SU-DHL-6 (cell line): ENCODE data around the gene IRF1.
A peak's percentile ranks its signal among the peaks of the same experiment; 100 is the strongest.

Experiments
- H2AFZ ChIP-seq: fragments of 200-600 bp; sonication (generic); 2 replicates; pipeline ENCODE4 v1.6.1; 2014; ENCODE audit warnings: low read depth, mild to moderate bottlenecking, moderate library complexity, mixed read lengths, antibody characterized with exemption, low read length; ENCODE audit not compliant: severe bottlenecking
- H3F3A ChIP-seq: fragments of 200-600 bp; shearing (Covaris generic); 2 replicates; pipeline ENCODE4 v1.6.0; 2016; ENCODE audit warnings: antibody characterized with exemption, mild to moderate bottlenecking; ENCODE audit not compliant: insufficient read depth
- H3K27ac ChIP-seq: fragments of 200-600 bp; sonication (generic); 2 replicates; pipeline ENCODE4 v1.5.1; 2016; ENCODE audit warnings: low read depth, mild to moderate bottlenecking, low read length, moderate library complexity, mixed read lengths
- H3K27me3 ChIP-seq: fragments of 200-600 bp; sonication (generic), shearing (Covaris generic); 2 replicates; pipeline ENCODE4 v1.6.0; 2014; ENCODE audit warnings: mild to moderate bottlenecking, low read length
- H3K36me3 ChIP-seq: fragments of 200-600 bp; sonication (generic); 2 replicates; pipeline ENCODE4 v1.6.1; 2014; ENCODE audit warnings: mild to moderate bottlenecking, low read length, mixed read lengths
- H3K4me2 ChIP-seq: fragments of 300-600, 200-600 bp; shearing (Covaris generic), sonication (generic); 2 replicates; pipeline ENCODE4 v1.6.0; 2014; ENCODE audit warnings: low read length, low read depth, mild to moderate bottlenecking; ENCODE audit not compliant: poor library complexity, severe bottlenecking
- H3K4me3 ChIP-seq: fragments of 200-600 bp; sonication (generic); 2 replicates; pipeline ENCODE4 v1.5.1; 2014; ENCODE audit warnings: antibody characterized with exemption, low read length, mild to moderate bottlenecking, mixed read lengths; ENCODE audit not compliant: insufficient read depth, poor library complexity, severe bottlenecking
- H3K79me2 ChIP-seq: fragments of 200-600 bp; sonication (generic); 2 replicates; pipeline ENCODE4 v1.6.1; 2014; ENCODE audit warnings: mild to moderate bottlenecking, low read length, moderate library complexity; ENCODE audit not compliant: insufficient read depth
- H3K9ac ChIP-seq: fragments of 200-600 bp; sonication (generic); 2 replicates; pipeline ENCODE4 v1.7.0; 2014; ENCODE audit warnings: mild to moderate bottlenecking, low read length
- H3K9me2 ChIP-seq: fragments of 200-600 bp; sonication (generic); replicated peaks from 2 replicates; pipeline ENCODE4 v1.6.1; 2014; ENCODE audit warnings: low read length; ENCODE audit not compliant: insufficient read depth
- H3K9me3 ChIP-seq: fragments of 200-600 bp; sonication (generic); 2 replicates; pipeline ENCODE4 v1.6.1; 2014; ENCODE audit warnings: low read length, mixed read lengths; ENCODE audit not compliant: insufficient read depth
- H4K20me1 ChIP-seq: fragments of 200-600 bp; sonication (generic); 2 replicates; pipeline ENCODE4 v1.6.1; 2014; ENCODE audit warnings: low read depth, mild to moderate bottlenecking, antibody characterized with exemption, low read length, moderate library complexity, mixed read lengths
- CTCF ChIP-seq: fragments of 200-600 bp; sonication (generic); IDR thresholded peaks from one replicate; pipeline ENCODE4 v1.5.1; 2017; ENCODE audit warnings: antibody characterized with exemption, mild to moderate bottlenecking, low read length, moderate library complexity; ENCODE audit not compliant: insufficient read depth, poor library complexity, severe bottlenecking
- EZH2phosphoT487 ChIP-seq: fragments of 200-600 bp; sonication (generic), shearing (Covaris generic); conservative IDR thresholded peaks from 2 replicates; pipeline ENCODE4 v1.6.1; 2018; ENCODE audit warnings: mild to moderate bottlenecking, antibody characterized with exemption, low read length, moderate library complexity, mixed read lengths

IRF1 gene

GRCh38 chr5:132501629-132501956 lies 11.0 kb upstream of the IRF1 start:
- Histone ChIP-seq H3K79me2 (no peaks in the 10 kb centered on the region), H3K27ac (no peak overlapping the region), H3K4me3 (no peak overlapping the region)

GRCh38 chr5:132500931-132501628 lies 10.5 kb upstream of the IRF1 start:
- TF ChIP-seq CTCF (peak; percentile 76), EZH2phosphoT487 (no peak)
- Histone ChIP-seq H3K27me3 (no peaks in the 10 kb centered on the region), H3K4me2 (no peak overlapping the region), H2AFZ (peak overlapping the region; percentile 25), H3K9me2 (no peaks in the 10 kb centered on the region), H3K27ac (no peak overlapping the region), H3F3A (no peaks in the 10 kb centered on the region), H3K36me3 (no peaks in the 10 kb centered on the region), H3K79me2 (no peaks in the 10 kb centered on the region), H3K9ac (no peak overlapping the region), H3K9me3 (no peaks in the 10 kb centered on the region), H4K20me1 (no peaks in the 10 kb centered on the region), H3K4me3 (no peak overlapping the region)

More at GRCh38 chr5:132501629-132501956, 11.0 kb upstream of the IRF1 start:
- H3K9ac ChIP-seq, result no peak overlapping the region
- no peak overlapping the region for H3K4me2 ChIP-seq
- no peaks in the 10 kb centered on the region for H3K9me3 ChIP-seq
- no peaks in the 10 kb centered on the region for H3K9me2 ChIP-seq
- H2AFZ ChIP-seq, result peak overlapping the region; percentile 25
- no peaks in the 10 kb centered on the region for H4K20me1 ChIP-seq
- no peaks in the 10 kb centered on the region for H3F3A ChIP-seq
- TF ChIP-seq EZH2phosphoT487 (no peak), CTCF (no peak)
- no peaks in the 10 kb centered on the region for H3K36me3 ChIP-seq
- no peaks in the 10 kb centered on the region for H3K27me3 ChIP-seq

GRCh38 chr5:132500244-132500930 lies 9.8 kb upstream of the IRF1 start:
- Histone ChIP-seq H3K9ac (no peak overlapping the region), H3K4me2 (no peak overlapping the region), H3K36me3 (no peaks in the 10 kb centered on the region), H3K9me2 (no peaks in the 10 kb centered on the region), H2AFZ (no peak overlapping the region), H4K20me1 (no peaks in the 10 kb centered on the region), H3K9me3 (no peaks in the 10 kb centered on the region), H3K27ac (no peak overlapping the region), H3K4me3 (no peak overlapping the region), H3F3A (no peaks in the 10 kb centered on the region), H3K27me3 (no peaks in the 10 kb centered on the region), H3K79me2 (no peaks in the 10 kb centered on the region)
- TF ChIP-seq EZH2phosphoT487 (no peak), CTCF (no peak)
